ENCODE measurements around the gene PPP2R1A.

Gene PPP2R1A

DNA sequence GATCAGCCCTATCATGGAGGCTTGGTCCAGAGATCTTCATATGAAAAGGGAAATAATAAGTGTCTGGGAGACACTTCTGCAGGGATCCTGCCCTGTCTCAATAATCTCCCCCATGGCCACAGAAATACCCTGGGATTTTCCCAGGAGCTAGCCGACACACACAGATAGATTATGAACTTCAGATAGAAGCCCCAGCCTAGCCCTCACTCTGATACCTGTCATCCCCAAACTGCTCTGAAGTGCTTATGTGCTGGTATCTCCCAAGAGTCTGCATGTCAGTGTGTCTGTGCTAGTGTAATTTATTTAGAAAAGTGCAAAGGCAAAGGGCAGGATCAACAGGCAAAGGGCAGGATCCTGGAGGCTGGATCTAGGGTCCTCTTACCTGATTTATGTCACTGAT is 40.8 kb downstream of the PPP2R1A start:
- TF ChIP-seq, protein P1, sequence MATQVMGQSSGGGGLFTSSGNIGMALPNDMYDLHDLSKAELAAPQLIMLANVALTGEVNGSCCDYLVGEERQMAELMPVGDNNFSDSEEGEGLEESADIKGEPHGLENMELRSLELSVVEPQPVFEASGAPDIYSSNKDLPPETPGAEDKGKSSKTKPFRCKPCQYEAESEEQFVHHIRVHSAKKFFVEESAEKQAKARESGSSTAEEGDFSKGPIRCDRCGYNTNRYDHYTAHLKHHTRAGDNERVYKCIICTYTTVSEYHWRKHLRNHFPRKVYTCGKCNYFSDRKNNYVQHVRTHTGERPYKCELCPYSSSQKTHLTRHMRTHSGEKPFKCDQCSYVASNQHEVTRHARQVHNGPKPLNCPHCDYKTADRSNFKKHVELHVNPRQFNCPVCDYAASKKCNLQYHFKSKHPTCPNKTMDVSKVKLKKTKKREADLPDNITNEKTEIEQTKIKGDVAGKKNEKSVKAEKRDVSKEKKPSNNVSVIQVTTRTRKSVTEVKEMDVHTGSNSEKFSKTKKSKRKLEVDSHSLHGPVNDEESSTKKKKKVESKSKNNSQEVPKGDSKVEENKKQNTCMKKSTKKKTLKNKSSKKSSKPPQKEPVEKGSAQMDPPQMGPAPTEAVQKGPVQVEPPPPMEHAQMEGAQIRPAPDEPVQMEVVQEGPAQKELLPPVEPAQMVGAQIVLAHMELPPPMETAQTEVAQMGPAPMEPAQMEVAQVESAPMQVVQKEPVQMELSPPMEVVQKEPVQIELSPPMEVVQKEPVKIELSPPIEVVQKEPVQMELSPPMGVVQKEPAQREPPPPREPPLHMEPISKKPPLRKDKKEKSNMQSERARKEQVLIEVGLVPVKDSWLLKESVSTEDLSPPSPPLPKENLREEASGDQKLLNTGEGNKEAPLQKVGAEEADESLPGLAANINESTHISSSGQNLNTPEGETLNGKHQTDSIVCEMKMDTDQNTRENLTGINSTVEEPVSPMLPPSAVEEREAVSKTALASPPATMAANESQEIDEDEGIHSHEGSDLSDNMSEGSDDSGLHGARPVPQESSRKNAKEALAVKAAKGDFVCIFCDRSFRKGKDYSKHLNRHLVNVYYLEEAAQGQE (IDR thresholded peaks at IDR 0.05; ENCODE audit: insufficient read depth in 1 of 2, low read depth in 2 of 2, low read length in 2 of 2): no peak
- TF ChIP-seq SIN3A (IDR thresholded peaks at IDR 0.05; ENCODE audit: borderline replicate concordance, insufficient read depth, low read length): no peak

DNA sequence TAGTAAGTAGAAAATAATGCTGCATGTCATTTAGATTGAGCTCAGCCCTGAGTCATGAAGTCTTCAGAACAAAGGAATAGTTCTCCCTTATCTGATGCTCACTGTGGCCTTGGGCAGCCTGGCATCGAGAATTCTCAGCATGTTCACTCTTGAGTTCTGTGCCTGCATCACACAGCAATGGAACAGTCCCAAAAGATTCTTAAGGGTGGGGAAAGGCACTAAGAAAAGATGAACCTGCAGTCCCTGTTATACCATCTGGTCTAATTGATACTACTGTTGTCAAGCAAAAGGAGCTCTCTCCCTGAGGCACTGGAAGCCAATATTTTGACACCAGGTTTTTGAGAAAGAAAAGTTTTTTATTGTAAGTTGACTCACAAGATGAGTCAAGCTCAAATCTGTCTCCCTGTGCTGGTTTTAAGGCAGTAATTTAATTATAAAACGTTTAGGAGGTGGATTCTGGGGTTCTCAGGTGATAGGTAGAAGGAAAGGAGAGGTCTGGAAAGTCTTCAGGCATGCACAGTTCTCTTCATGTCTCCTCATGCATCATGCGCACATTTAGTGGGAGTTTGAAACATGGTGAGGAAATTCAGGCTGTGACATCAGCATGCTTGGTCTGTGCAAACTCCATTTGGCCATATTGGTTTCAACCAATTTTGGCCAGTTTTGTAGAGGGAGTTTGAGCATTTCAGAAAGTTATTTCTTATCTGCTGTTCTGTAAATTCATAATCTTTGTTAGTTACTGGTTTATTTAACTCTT is 41.5 kb downstream of the PPP2R1A start:
- no peak for TF ChIP-seq SIN3A (IDR thresholded peaks at IDR 0.05; ENCODE audit: borderline replicate concordance, insufficient read depth, low read length)
- no peak for TF ChIP-seq POLR2AphosphoS5 (IDR thresholded peaks at IDR 0.05; ENCODE audit: low read depth, low read length)
- no peak for TF ChIP-seq TAF1 (IDR thresholded peaks at IDR 0.05; ENCODE audit: borderline replicate concordance, insufficient read depth, low read length)
- TF ChIP-seq, protein P1 (IDR thresholded peaks at IDR 0.05; ENCODE audit: insufficient read depth in 1 of 2, low read depth in 2 of 2, low read length in 2 of 2): no peak
- TF ChIP-seq FOXP2 (optimal IDR thresholded peaks at IDR 0.05; ENCODE audit: borderline replicate concordance, extremely low read depth, extremely low read length, insufficient read depth): no peak

DNA sequence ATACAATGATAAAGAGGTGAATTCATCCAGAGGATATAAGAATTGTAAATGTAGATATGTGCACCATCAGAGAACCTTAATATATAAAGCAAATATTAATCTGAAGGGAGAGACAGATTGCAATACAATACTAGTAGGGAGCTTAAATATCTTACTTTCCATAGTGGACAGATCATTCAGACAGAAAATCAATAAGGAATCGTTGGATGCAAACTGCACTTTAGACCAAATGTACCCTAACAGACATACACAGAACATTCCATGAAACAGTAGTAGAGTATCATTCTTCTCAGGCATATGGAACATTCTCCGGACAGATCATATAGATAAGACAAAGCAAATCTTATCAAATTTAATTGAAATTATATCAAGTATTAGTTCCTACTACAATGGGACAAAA is 44.6 kb downstream of the PPP2R1A start:
- TF ChIP-seq FOXP2 (optimal IDR thresholded peaks at IDR 0.05; ENCODE audit: borderline replicate concordance, extremely low read depth, extremely low read length, insufficient read depth): no peak
- no peak for TF ChIP-seq SIN3A (IDR thresholded peaks at IDR 0.05; ENCODE audit: borderline replicate concordance, insufficient read depth, low read length)
- no peak for TF ChIP-seq POLR2AphosphoS5 (IDR thresholded peaks at IDR 0.05; ENCODE audit: low read depth, low read length)
- TF ChIP-seq, protein P1 (IDR thresholded peaks at IDR 0.05; ENCODE audit: insufficient read depth in 1 of 2, low read depth in 2 of 2, low read length in 2 of 2): no peak
- TF ChIP-seq TAF1 (IDR thresholded peaks at IDR 0.05; ENCODE audit: borderline replicate concordance, insufficient read depth, low read length): no peak

GRCh38 chr19:52237197-52237596 is 47.3 kb downstream of the PPP2R1A start:
- TF ChIP-seq FOXP2 (optimal IDR thresholded peaks at IDR 0.05; ENCODE audit: borderline replicate concordance, extremely low read depth, extremely low read length, insufficient read depth) (no peak), POLR2AphosphoS5 (IDR thresholded peaks at IDR 0.05; ENCODE audit: low read depth, low read length) (no peak), TAF1 (IDR thresholded peaks at IDR 0.05; ENCODE audit: borderline replicate concordance, insufficient read depth, low read length) (no peak), SIN3A (IDR thresholded peaks at IDR 0.05; ENCODE audit: borderline replicate concordance, insufficient read depth, low read length) (no peak)
- TF ChIP-seq, protein P1 (IDR thresholded peaks at IDR 0.05; ENCODE audit: insufficient read depth in 1 of 2, low read depth in 2 of 2, low read length in 2 of 2): no peak

Measured in PFSK-1 (cell line).